ENCODE measurements around the gene KPNA2.
"Not testable (repeated sequence)": the region's sequence is repeated elsewhere in the genome, so short reads cannot be mapped to it uniquely, and the experiment has no call there.

The KPNA2 gene

DNA sequence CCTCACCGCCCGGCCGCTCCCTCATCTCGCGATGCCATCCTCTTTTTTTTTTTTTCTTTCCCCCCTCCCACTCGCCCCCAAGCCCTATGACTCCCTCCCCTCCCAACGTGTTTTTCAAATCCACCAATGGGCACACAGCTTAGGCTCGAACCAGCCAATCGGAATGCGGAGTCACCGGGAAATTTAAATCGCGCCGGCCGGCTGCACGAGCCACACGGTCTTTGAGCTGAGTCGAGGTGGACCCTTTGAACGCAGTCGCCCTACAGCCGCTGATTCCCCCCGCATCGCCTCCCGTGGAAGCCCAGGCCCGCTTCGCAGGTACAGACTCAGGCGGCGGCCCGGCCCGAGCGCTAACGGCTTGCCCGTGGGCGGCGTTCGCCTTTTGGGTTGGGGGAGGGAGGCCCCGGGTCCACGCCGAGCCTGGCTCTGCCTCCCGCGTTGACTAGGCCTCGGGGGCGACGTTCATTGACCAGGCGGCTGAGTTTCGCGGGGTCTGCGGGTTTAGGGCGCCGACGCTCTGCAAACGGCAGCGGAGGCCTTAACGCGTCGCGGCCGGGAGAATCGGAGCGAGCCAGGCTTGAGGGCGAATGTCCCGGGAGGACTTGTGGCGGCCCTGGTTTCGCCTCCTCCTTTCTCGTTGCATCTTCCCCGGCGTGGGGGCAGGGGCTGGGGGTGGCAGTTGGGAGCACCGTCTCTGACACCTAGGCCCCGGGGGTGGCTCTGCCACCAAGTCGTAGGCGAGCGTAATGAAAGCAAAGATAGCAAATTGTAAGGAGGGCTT lies at the start of gene KPNA2:
KPNA2 (plus strand) TSS at position 213 of the 781 bp plus-strand sequence. CDS start 1,398 bp downstream, outside the sequence.
- DNase-seq, result peak; percentile 92

DNA sequence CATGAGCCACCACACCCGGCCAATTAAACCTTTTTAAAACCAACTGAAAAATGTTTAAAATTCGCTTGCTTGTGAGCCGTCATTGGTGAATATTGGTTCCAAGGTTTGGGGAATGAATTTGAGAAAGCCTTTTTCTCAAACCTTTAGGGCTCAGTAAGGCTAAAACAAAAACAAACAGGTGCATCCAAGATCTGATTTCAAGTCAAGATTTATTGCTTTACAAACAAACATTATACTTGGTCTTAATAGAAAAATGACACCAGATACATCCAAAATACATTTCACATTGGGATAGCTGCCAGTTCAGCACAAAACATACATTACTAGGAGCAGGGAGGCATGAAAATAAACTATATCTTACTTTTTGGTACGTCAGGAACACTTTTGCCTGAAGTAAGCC lies 44.6 kb upstream of the KPNA2 start:
- DNase-seq, result no peak

DNA sequence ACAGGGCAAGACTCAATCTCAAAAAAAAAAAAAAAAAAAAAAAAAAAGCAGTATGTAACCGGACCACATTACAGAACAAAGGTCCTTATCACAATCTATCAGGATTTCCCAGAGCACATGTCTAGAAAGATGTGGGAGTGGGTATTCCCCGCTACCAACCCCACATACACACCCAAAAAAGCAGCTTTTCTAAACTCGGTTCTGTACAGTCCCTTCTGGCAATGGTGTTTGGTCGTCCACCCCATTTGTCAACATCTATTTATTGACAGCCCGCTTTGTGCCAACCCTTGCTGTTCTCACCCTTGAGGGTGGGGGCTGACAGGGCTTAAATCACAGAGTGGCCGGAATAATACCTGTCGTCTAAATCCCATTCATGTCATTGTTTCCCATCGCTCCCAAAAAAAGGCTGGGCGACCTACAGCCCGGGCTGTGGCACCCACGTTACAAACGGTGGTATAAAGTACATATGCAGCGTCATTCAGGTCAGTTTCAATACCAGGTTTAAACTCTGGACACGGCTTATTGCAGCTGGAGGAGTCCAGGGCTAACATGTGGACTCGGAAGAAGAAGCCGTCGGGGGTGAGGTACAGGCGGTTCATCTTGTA lies 42.9 kb upstream of the KPNA2 start:
- DNase-seq, result no peak

GRCh38 chr17:67993153-67993997 lies 42.2 kb upstream of the KPNA2 start:
- DNase-seq, result peak; percentile 77

DNA sequence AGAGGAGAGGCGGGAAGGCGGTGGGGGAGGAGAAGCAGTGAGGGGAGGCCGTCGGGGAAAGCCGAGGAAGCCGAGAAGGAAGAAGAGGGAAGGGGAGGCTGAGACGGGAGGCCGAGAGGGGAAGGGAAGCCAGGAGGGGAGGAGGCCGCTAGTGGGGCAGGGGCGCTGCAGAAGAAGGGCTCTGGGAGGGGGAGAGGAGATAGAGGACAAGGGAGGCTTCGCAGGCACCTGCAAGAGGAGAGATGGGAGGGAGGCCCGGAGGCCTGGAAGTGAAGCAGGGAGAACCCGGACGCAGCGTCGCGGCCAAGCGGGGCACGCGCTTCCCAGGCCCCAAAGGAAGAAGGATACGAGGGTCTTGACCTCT lies 41.6 kb upstream of the KPNA2 start:
- DNase-seq, result no peak

DNA sequence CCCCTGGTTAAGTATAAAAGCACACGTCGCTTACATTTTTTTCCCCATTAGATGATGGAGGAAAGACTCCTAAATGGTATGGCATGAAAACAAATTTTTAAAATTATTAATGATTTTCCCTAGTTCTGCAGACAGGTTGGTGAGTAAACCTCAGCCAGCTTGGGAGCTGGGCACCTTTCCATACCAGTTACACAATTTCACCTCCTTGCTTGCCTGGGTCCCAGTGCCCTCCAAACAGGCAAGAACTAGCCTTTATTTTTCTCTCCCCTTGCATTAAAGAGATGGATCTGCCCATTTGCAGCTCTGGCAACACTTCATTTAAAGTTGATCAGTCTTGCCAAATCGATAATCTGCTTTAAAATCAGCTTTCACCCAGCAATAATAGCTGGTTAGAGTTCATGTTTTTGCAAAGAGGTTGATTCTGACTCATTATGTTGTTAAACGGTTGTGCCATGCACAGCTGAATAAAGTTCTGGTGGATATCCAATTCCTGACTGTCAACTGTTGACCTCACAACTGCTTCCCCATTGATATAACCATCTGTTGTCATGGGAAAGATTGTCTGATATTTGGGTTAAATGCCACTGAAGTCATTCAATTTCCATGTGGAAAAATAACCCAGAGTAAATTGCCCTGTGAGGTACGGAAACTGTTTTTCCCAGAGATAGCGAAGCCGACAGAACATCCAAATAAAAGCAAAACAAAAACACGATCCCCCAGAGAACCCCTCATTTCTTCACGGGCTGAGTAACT lies 40.5 kb upstream of the KPNA2 start:
- no peak for DNase-seq

DNA sequence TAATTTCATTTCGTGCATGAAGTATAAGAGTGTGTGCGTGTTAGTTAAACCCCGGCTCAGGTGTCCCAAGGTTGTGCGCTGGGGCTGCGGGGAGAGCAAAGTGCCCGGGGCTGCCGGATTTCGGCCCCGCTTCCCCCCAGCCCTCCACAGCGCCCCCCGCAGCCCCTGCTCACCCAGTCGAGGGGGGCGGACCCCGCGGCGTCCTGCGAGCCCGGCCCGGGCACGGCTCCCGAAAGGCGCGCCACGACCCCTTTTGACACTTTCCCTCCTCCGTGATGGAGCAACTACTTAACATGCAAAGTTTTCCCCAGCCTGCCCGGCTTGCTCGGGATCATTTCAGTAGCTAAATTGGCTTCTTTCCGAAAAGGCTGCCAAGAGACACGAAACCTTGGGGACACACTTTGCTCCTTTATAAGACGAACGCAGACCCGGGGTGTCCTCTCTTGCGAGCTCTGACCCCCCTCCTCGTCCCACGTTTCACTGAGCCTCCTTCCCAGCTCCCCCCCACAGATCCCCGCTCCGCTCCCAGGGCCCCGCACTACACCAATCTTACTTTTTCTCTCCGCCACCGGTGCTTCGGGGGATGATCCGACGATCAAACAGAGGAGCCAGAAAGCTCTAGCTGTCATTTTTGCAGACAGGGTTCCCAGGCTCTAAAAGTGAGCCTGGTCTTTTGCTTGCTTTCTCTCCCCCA lies 39.8 kb upstream of the KPNA2 start:
- peak; percentile 27 for DNase-seq

DNA sequence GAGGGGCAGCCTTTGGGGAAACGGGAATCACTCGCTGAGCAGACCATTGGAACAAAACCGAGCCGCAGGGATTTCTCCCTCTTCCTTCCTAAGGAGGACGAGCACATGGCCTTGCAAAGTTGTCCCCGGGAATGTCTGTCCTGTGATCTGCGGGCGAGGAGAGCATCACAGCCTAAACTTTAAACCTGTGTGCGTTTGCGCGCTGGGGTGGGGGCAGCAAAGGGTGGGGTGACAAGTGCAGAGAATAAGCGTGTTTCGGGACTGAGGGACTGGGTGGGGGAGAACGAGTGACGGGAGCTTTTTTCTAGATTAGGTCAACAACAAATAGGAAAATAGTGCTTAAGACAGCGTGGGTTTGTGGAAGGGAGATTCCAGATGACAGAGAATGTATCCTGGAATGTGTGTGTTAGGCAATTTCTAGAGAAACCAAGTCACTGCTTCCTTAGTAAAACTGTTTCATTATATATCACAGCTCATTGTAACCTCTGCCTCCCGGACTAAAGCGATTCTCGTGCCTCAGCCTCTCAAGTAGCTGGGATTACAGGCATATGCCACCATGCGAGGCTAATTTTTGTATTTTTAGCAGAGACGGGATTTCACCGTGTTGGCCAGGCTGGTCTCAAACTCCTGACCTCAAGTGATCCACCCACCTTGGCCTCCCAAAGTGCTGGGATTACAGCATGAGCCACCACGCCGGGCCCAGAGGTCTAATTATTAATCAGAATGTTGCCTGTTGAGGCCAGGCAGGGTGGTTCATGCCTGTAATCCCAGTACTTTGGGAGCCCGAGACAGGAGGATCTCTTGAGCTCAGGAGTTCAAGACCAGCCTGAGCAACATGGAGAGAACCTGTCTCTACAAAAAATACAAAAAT lies 39.0 kb upstream of the KPNA2 start, which contains the start of gene C17orf58:
C17orf58 (minus strand) TSS at position 169 of the 871 bp plus-strand sequence. CDS start 271 bp downstream, outside the sequence.
- DNase-seq, result not testable (repeated sequence)

GRCh38 chr17:67998466-67998865 lies 37.1 kb upstream of the KPNA2 start:
- DNase-seq, result no peak

DNA sequence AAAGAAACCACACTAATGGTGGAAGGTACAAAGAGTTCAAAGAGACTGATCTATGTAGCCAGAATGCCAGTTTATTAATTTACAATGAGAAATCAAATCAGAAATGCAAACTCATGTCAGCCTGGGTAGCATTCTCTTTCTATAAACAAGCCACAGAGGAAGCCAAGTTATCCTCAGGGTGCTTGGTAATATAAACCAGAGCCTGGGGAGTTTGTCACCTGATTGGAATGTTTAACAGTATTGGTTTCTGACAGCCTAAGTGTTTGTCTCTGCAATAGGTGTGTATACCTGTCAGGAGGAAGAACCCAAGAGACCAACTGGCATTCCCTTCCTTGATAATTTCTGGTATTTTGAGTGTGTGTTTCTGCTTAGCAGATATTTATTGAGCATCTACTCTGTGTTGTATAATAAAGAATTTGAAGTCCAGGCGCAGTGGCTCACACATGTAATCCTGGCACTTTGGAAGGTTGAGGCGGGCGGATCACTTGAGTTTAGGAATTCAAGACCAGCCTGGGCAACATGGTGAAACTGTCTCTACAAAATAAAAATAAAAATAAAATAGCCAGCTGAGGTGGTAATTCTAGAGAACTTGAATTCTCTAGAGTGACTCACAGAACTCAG lies 36.1 kb upstream of the KPNA2 start:
- DNase-seq, result no peak

DNA sequence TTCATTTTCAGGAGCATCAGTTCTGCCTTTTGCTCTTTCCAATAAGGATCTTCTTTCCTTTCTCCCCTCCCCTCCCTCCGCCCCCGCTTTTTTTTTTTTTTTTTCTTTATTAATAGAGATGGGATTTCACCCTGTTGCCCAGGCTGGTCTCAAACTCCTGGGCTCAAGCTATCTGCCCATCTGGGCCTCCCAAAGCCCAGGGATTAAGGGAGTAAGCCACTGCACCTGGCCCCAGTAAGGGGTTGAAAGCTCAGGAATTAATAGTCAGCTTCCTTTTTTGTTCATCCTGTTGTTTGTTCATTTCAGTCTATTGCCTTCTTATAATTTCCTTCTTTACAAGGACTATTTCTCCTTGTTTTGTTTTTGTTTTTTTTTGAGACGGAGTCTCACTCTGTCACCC lies 31.3 kb upstream of the KPNA2 start:
- no peak for DNase-seq

GRCh38 chr17:68006797-68007196 lies 28.7 kb upstream of the KPNA2 start:
- DNase-seq, result no peak

GRCh38 chr17:68011199-68011665 lies 24.3 kb upstream of the KPNA2 start:
- DNase-seq, result peak; percentile 74

GRCh38 chr17:68013385-68013784 lies 22.1 kb upstream of the KPNA2 start:
- DNase-seq, result no peak

DNA sequence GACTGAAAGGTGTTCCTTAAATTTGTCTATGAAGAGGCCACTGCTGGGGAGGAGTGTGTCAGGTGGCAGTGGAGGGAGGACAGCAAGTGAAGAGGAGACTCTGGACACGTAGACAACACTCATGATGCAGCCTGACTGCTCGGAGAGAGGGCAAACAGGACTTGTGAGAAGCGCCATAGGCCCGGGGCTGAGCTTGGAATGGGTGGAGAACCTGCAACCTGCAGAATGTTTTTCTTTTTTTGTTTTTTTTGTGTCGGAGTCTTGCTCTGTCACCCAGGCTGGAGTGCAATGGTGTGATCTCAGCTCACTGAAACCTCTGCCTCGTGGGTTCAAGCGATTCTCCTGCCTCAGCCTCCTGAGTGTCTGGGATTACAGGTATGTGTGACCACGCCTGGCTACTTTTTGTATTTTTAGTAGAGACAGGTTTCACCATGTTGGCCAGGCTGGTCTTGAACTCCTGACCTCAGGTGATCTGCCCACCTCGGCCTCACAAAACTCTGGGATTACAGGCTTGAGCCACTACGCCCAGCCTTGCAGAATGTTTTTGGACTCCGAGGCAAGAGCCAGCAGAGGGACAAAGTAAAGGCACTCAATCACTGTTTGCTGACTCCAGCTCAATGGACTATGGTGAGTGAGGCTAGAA lies 20.3 kb upstream of the KPNA2 start:
- no peak for DNase-seq

DNA sequence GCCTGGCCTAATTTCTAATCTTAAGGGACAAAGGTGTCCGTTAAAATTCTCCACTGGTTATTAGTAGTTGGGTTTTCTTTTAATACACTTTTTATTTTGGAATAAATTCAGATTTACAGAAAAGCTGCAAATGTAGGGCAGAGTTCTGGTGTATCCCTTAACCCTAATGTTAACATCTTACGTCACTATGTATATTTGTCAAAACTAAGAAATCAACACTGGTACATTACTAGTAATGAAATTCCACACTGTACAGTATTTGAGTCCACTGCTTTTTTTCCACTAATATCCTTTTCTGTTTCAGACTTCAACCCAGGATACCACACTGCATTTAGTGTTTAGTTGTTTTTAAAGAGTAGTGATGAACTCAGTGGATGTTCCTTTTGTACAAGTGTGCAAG lies 18.7 kb upstream of the KPNA2 start:
- no peak for DNase-seq

GRCh38 chr17:68018493-68018892 lies 17.0 kb upstream of the KPNA2 start:
- not testable (repeated sequence) for DNase-seq

- no peak for DNase-seq
These were observed 16.2 kb upstream of the KPNA2 start for GRCh38 chr17:68019336-68019674.

- DNase-seq, result peak; percentile 94
These were observed 15.7 kb upstream of the KPNA2 start for GRCh38 chr17:68019675-68020408.
